ENCODE data around the gene CMIP.

CMIP gene

GRCh38 chr16:81624760-81625543 is 180.3 kb downstream of the CMIP start:
- DNase-seq (ENCODE audit: low spot score) = no peak

GRCh38 chr16:81625544-81626153 is 181.0 kb downstream of the CMIP start:
- DNase-seq (ENCODE audit: low spot score) = no peak

- no peak for DNase-seq (ENCODE audit: low spot score)
These were observed 181.6 kb downstream of the CMIP start for GRCh38 chr16:81626181-81626674.

DNA sequence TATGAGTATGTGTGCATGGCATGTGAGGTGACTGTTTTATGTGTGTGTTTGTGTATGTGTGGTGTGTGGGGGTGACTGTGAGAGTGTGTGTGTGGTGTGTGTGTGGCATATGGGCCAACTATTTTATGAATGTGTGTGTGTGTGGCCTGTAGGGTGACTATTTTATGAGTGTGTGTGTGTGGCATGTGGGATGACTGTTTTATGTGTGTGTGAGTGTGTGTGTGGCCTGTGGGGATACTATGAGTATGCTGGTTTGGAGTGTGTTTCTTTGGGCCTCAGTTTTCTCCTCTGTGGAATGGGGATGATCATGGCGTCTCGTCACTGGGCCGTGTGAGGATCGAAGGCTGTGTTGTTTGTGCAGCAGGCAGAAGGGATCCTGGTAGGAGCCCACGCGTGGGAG is 182.4 kb downstream of the CMIP start:
- no peak for DNase-seq (ENCODE audit: low spot score)

DNA sequence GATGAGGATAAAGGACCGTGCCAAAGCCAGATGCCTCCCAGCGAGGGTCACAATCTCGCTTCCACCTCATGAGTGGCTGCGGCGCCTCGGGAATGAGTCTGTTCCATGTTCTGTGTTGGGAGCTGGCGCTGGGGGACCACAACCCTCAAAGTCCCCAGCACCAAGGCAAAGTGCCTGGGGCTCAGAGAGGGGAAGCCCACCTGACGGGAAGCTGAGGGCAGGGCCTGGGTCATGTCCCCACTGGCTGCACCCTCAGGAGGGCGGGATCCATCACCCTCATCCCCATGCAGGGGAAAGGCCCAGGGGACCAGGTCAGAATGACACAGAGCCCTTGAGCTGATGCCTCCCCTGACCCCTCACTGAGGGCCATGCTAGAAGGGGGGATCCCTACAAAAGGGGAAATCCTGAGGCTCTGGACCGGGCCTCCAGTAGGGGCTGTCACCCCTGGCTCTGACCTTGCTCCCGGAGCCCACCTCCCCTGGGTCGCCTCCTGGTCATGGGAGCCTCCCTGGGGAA is 183.2 kb downstream of the CMIP start:
- DNase-seq (ENCODE audit: low spot score) = no peak

- DNase-seq (ENCODE audit: low spot score) = no peak
These were observed 184.6 kb downstream of the CMIP start for GRCh38 chr16:81629034-81629802.

DNA sequence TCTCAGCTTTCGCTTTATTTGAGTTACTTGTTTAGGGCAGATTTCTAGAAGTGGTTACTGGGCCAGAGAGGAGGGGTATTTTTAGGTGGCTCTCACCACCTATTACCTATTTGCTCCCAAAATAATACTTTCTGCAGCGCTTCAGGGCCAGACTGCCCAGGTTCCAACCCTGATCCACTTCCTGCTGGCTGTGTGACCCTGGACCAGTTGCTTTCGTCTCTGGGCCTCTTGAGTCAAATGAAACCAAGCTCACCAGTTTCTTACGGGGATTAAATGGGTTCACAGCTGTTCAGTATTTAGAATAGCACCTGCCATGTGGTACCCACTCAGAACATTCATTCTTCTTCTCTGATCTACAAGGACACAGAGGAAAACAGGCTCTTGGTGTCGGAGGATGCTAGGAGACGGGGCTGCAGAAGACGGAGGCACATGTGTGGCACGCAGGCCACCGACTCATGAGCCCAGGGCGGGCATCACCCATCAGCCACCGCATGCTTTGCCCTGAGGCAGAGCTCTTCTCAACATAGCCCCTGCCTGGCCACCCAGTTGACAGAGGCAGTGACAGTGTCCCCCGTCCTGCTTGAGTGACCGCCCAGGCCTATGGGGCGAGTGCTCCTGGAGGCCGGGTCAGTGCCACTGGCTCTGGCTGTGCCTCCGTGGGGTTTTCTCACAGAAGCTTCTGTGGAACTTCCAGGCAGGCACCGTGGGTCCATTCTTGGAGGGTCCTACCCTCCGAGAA is 185.5 kb downstream of the CMIP start:
- no peak for DNase-seq (ENCODE audit: low spot score)

DNA sequence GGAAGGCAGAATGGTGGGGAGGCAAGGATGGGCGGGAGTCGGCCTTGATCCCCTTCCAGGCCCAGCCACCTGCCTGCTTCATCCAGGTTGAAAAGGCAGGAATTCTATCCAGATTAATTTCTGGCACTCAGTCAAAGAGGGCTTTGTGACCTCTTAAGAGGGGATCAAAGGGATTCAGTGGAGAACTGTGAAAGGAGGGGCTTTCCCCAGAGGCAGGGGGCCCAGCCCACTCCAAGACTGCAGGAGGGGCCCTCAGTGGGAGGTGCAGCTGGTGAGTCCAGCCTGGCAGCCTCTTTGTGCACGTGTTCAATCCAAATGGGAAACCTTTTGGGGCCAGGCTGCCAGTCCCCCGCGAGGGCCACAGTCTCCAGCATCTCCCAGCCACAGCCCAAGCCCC is 186.0 kb downstream of the CMIP start:
- no peak for DNase-seq (ENCODE audit: low spot score)

GRCh38 chr16:81632392-81633146 is 188.0 kb downstream of the CMIP start:
- no peak for DNase-seq (ENCODE audit: low spot score)

GRCh38 chr16:81633147-81633619 is 188.6 kb downstream of the CMIP start:
- DNase-seq (ENCODE audit: low spot score) = no peak

- DNase-seq (ENCODE audit: low spot score) = no peak
These were observed 189.2 kb downstream of the CMIP start for GRCh38 chr16:81633680-81634379.

GRCh38 chr16:81634380-81635062 is 189.9 kb downstream of the CMIP start:
- DNase-seq (ENCODE audit: low spot score) = no peak

GRCh38 chr16:81635063-81635937 is 190.7 kb downstream of the CMIP start:
- no peak for DNase-seq (ENCODE audit: low spot score)

GRCh38 chr16:81636298-81636993 is 191.8 kb downstream of the CMIP start:
- no peak for DNase-seq (ENCODE audit: low spot score)

DNA sequence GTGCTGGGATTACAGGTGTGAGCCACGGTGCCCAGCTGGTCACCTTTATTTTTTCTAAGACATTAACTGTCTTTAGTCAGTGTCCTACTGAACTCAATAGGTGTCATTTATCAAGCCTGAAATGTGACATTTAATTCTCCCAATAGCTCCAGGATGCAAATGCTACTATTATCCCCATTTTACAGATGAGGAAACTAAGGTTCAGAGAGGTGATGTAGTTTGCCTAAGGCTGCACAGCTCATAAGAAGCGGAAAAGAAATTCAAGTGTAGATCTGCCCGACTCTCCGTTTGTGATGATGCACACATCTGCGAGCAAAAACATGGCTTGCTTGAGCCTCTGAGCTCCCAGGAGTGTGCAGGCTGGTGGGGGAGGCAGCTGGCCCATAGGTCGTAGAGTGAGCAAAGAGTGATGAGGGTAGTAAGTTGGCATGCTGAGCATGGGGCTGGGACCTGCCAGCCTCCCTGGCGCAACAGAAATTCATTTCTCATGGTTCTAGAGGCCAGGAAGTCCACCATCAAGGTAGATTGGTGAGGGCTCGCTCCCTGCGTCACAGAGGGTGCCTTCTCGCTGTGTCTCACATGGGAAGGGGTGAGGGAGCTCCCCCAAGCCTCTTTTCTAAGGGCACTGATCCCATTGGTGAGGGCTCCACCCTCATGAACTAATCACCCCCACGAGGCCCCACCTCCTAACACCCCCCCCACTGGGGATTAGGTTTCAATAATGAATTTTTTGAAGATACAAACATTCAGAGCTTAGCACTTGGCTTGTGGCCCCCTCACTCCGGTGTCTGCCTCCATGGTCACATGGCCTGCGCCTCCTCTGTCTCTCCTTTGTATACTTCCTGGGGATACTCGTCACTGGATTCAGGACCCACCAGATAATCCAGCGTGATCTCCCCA is 193.0 kb downstream of the CMIP start:
- DNase-seq (ENCODE audit: low spot score) = no peak

DNA sequence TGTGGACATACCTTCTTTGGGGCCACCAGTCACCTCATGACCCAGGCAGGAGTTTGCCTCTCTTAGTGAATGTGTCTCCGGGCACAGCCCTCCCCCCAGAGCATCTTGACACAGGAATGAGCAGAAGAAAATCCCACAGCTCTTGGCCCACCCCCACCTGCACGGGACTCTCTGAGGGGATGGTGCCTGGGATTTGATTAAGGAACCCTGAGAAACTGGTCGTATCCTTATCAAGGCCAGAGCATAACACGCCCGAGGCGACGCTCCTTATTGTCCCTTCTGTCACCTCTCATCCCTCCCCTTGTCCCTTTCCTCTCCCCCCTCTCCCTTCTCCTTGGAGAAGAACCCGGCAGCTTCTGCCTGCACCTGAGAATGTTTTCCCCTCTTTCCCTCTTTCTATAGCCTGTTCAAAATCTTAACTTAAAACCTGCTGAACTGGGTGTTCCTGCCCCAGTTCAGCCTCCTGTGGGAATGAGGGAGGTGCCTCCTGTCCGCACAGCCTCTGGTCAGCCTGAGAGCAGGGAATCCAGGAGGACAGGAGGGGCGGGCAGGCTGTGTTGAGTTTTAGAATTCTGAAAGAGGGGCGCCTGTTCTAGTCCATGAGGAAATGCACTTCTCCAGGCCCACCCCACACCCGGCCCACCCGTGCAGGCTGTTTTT is 193.8 kb downstream of the CMIP start:
- no peak for DNase-seq (ENCODE audit: low spot score)

DNA sequence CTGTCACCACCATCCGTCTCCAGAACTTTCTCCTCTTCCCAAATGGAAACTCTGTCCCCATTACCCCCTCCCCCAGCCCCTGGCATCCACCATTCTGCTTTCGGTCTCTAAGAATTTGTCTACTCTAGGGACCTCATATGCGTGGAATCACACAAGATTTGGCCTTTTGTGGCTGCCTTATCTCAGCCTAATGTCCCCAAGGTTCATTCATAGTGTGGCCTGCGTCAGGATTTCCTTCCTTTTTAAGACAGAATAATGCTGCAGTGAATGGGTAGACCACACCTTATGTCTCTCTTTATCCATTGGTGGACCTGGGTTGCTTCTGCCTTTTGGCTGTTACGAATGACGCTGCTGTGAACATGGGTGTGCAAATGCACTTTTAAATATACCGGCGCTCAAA is 194.7 kb downstream of the CMIP start:
- DNase-seq (ENCODE audit: low spot score) = no peak

All from cerebellar cortex (tissue), 1 donor.